ENCODE measurements around the gene DNM3. TPM values are rescaled to one million over a fixed set of nuclear protein-coding genes. Genes with fewer than 3 reads are reported as not detected.

DNM3 gene
- total and polyA plus RNA-seq, 10 of the 15 experiments (the other 5 are each of a cell fraction or from before 2014, with no cell fraction given), result 0.03 to 1.5 (median 0.08) TPM; not detected in 3

GRCh38 chr1:172380441-172381244 lies 539.3 kb downstream of the DNM3 start (continued):
- TF ChIP-seq PRDM15 (CRISPR knock-in tag; IDR thresholded peaks at IDR 0.05) (no peak), RELB (IDR thresholded peaks at IDR 0.05; ENCODE audit: low read depth) (peak; percentile 87), ZSCAN29 (IDR thresholded peaks at IDR 0.05) (no peak), ATF2 (IDR thresholded peaks at IDR 0.05; ENCODE audit: low read length) (peak; percentile 84), BHLHE40 (IDR thresholded peaks at IDR 0.05; ENCODE audit: borderline replicate concordance in 1 of 2, low read depth in 2 of 2, low read length in 1 of 2) (peak; percentile 21 to 69; a peak in 1 of 4 replicates), HCFC1 (IDR thresholded peaks at IDR 0.05; ENCODE audit: low read length) (no peak), MTA2 (IDR thresholded peaks at IDR 0.05; ENCODE audit: low read depth) (peak; percentile 83; the same call in 1 of the 2 replicates), NFIC (IDR thresholded peaks at IDR 0.05; ENCODE audit: low read depth, low read length) (peak; percentile 68), TBL1XR1 (IDR thresholded peaks at IDR 0.05; ENCODE audit: low read depth, low read length) (0 out of 2 replicates have a peak, but pooled peaks have one; percentile 64), BCLAF1 (IDR thresholded peaks at IDR 0.05) (no peak), KAT2A (conservative IDR thresholded peaks at IDR 0.05; ENCODE audit: control insufficient read depth, low read depth, low read length) (no peak), BCL3 (IDR thresholded peaks at IDR 0.05; ENCODE audit: borderline replicate concordance, insufficient read depth, low read depth, low read length, poor library complexity, severe bottlenecking) (peak; percentile 79), MXI1 (IDR thresholded peaks at IDR 0.05; ENCODE audit: low read depth, low read length) (peak; percentile 60; the same call in 1 of the 2 replicates), POLR2AphosphoS5 (IDR thresholded peaks at IDR 0.05; ENCODE audit: low read length) (peak; percentile 62), SMARCA5 (IDR thresholded peaks at IDR 0.05) (0 out of 2 replicates have a peak, but pooled peaks have one; percentile 19)

Data from GM12878 (cell line).